NOMO-1 (cell line): ENCODE data around the gene DDX50.
"Not testable (repeated sequence)": the region's sequence is repeated elsewhere in the genome, so short reads cannot be mapped to it uniquely, and the experiment has no call there.

Experiments
- DNase-seq, 2 experiments: peaks; one replicate each; lab custom pipeline; 2025; ENCODE audit not compliant: unreplicated experiment in 2 of 2; lab: John Stamatoyannopoulos, UW

DDX50 gene

DNA sequence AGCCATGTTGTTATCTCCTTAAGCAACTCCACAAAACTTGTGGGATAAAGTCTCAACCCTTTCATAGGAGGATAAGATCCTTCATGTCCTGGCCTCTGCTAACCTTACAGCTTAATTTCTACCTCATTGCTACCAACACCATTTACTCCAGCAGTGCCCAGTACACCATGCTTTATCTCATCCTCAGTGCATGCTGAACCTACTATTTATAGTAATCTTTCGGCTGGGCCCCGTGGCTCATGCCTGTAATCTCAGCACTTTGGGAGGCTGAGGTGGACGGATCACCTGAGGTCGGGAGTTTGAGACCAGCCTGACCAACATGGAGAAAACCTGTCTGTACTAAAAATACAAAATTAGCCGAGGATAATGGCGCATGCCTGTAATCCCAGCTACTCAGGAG lies 78.6 kb downstream of the DDX50 start:
- DNase-seq: not testable (repeated sequence)

DNA sequence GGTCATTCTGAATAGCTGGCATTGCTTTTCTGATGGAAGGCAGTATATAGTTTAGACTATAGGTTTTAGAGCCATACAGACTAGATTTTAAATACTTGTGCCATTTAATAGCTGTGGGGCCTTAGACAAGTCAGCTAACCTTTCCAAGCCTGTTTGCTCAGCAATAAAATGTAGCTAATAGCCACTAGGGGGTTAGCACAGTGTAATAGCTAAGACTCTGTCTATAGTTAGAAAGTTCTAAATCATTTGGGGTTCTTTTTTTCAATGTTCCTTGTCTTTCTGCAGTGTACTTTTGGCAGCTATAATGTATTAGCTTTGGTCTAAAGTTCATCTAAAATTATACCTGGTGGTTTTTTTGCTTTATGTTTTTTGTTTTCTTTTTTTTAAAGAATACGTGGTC lies 80.0 kb downstream of the DDX50 start:
- no peak for DNase-seq

DNA sequence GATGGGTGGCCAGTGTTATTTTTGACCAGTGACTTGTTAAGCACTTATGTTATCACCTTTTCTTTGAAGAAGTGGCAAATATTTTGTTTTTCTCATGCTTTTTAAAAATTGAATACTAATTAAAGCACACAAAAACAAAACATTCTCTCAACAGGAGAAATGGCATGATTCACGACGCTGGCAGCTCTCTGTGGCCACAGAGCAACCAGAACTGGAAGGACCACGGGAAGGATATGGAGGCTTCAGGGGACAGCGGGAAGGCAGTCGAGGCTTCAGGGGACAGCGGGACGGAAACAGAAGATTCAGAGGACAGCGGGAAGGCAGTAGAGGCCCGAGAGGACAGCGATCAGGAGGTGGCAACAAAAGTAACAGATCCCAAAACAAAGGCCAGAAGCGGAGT lies 81.3 kb downstream of the DDX50 start:
- no peak for DNase-seq

GRCh38 chr10:68987611-68988010 lies 86.5 kb downstream of the DDX50 start:
- DNase-seq: no peak

DNA sequence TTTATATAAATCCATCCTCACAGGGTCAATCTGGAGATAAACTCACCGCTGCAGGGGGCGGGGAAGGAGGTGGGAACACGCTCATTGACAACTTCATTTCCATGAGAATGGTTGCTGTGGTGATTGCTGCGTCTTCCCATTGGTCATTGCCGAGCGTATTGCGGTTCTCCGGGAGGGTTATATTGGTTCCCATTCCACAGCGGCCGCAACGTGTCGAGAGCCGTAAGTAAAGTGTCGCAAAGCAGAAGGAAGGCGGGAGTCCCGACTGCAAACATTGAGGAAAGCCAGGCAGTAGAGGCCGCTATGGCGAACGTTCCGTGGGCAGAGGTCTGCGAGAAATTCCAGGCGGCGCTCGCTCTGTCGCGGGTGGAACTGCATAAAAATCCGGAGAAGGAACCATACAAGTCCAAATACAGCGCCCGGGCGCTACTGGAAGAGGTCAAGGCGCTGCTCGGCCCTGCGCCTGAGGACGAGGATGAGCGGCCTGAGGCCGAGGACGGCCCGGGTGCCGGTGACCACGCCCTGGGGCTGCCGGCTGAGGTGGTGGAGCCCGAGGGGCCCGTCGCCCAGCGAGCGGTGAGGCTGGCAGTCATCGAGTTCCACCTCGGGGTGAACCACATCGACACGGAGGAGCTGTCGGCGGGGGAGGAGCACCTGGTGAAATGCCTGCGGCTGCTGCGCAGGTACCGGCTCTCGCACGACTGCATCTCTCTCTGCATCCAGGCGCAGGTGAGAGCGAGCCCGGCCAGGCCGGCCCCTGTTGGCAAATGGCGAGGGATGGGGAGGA lies 87.6 kb downstream of the DDX50 start, which contains the start of gene KIFBP:
Gene KIFBP, plus strand, starts transcription at position 274 of the 787 bp plus-strand sequence. Its CDS starts 30 bp downstream, at position 304.
- DNase-seq: peak; percentile 97 to 98

DNA sequence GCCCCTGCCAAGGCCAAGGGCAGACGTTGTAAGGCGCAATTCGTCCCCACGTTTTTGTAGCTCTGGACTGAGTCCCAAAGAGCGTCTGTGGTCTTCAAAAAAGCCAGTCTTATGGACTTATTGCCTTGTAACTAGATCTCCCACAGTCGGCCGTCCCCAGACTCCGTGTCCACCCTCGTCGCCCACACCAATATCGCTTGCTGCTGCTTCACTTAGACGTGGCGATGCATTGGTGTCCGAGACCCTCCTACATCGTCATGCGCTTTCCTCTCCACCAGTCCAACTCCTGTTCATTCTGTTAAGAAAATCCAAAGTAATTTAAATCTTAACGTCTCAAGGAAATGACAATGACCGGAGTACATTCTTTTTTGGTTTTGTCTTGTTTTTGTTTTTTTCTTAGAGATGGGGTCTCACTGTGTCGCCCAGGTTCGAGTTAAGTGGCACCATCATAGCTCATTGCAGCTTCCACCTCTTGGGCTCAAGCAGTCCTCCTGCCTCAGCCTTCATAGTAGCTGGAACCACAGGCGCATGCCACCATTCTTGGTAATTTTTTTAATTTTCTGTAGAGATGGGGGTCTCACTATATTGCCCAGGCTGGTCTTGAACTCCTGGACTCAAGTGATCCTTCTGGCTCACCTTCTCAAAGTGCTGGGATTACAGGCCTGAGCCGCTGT lies 88.3 kb downstream of the DDX50 start:
- DNase-seq: no peak

- no peak for DNase-seq
These were observed 91.7 kb downstream of the DDX50 start for GRCh38 chr10:68992636-68993440.
